ENCODE results near the gene RNF207. TPM values are rescaled to one million over a fixed set of nuclear protein-coding genes. Genes with fewer than 3 reads are reported as not detected.

RNF207 gene
- total RNA-seq, 3 donors from 2014 or later (not counting 1 experiment from before 2014, with no cell fraction given), result 2.1 to 5.5 (median 2.3) TPM

GRCh38 chr1:6262555-6263420 is 56.9 kb downstream of the RNF207 start:
- Histone ChIP-seq H3K27me3 (ENCODE audit: control insufficient read depth, insufficient read depth, low read length) (peaks cover 2% of the 10 kb centered on the region), H3K9me3 (ENCODE audit: control insufficient read depth, insufficient read depth, low read length) (no peaks in the 10 kb centered on the region), H3K4me3 (ENCODE audit: low read length) (no peak overlapping the region), H3K27ac (ENCODE audit: low read length) (no peak overlapping the region), H3K36me3 (ENCODE audit: control insufficient read depth, insufficient read depth, low read length) (no peaks in the 10 kb centered on the region), H3K4me1 (ENCODE audit: control insufficient read depth, insufficient read depth, low read length) (peaks cover 21% of the 10 kb centered on the region)
- intact Hi-C loops (cut with micrococcal nuclease), result no loop called here
- H3K36me3 Mint-ChIP-seq, result no peaks in the 10 kb centered on the region
- H3K27me3 Mint-ChIP-seq (ENCODE audit: low read depth in 2 of 2), result no peaks in the 10 kb centered on the region
- DNase-seq (no peak), ATAC-seq (no peak)
- H3K9me3 Mint-ChIP-seq, result no peaks in the 10 kb centered on the region
- H3K27ac Mint-ChIP-seq, result no peak overlapping the region
- H3K4me1 Mint-ChIP-seq, result peaks cover 0 to 11% of the 10 kb centered on the region in 2 donors
- H3K4me3 Mint-ChIP-seq, result no peak overlapping the region
- no peak for TF ChIP-seq CTCF (IDR thresholded peaks at IDR 0.05)
- 89% methylated on average over 25 of the region's 25 CpGs for WGBS (ENCODE audit: insufficient coverage)

GRCh38 chr1:6263716-6264115 is 57.8 kb downstream of the RNF207 start:
- peaks cover 2% of the 10 kb centered on the region for H3K27me3 ChIP-seq (ENCODE audit: control insufficient read depth, insufficient read depth, low read length)
- Mint-ChIP-seq H3K27ac (no peak overlapping the region), H3K4me3 (no peak overlapping the region), H3K4me1 (peaks cover 0 to 11% of the 10 kb centered on the region in 2 donors), H3K27me3 (ENCODE audit: low read depth in 2 of 2) (no peaks in the 10 kb centered on the region), H3K36me3 (no peaks in the 10 kb centered on the region), H3K9me3 (no peaks in the 10 kb centered on the region)
- ATAC-seq (no peak), DNase-seq (no peak)
- no peak overlapping the region for H3K27ac ChIP-seq (ENCODE audit: low read length)
- no peaks in the 10 kb centered on the region for H3K36me3 ChIP-seq (ENCODE audit: control insufficient read depth, insufficient read depth, low read length)
- peaks cover 21% of the 10 kb centered on the region for H3K4me1 ChIP-seq (ENCODE audit: control insufficient read depth, insufficient read depth, low read length)
- intact Hi-C loops (cut with micrococcal nuclease), result no loop called here
- no peaks in the 10 kb centered on the region for H3K9me3 ChIP-seq (ENCODE audit: control insufficient read depth, insufficient read depth, low read length)
- H3K4me3 ChIP-seq (ENCODE audit: low read length), result no peak overlapping the region
- WGBS (ENCODE audit: insufficient coverage), result 78% methylated on average over 7 of the region's 7 CpGs
- no peak for TF ChIP-seq CTCF (IDR thresholded peaks at IDR 0.05)

- Histone ChIP-seq H3K27me3 (ENCODE audit: control insufficient read depth, insufficient read depth, low read length) (peaks cover 2% of the 10 kb centered on the region), H3K4me1 (ENCODE audit: control insufficient read depth, insufficient read depth, low read length) (peaks cover 12% of the 10 kb centered on the region), H3K9me3 (ENCODE audit: control insufficient read depth, insufficient read depth, low read length) (no peaks in the 10 kb centered on the region), H3K27ac (ENCODE audit: low read length) (no peak overlapping the region), H3K36me3 (ENCODE audit: control insufficient read depth, insufficient read depth, low read length) (no peaks in the 10 kb centered on the region), H3K4me3 (ENCODE audit: low read length) (no peak overlapping the region)
- Mint-ChIP-seq H3K36me3 (no peaks in the 10 kb centered on the region), H3K4me1 (peaks cover 0 to 7% of the 10 kb centered on the region in 2 donors), H3K4me3 (no peak overlapping the region), H3K9me3 (no peaks in the 10 kb centered on the region), H3K27me3 (ENCODE audit: low read depth in 2 of 2) (no peaks in the 10 kb centered on the region), H3K27ac (no peak overlapping the region)
- WGBS (ENCODE audit: insufficient coverage), result 91% methylated on average over 15 of the region's 15 CpGs
- no peak for DNase-seq
- TF ChIP-seq CTCF (IDR thresholded peaks at IDR 0.05), result no peak
- ATAC-seq, result no peak
- intact Hi-C loops (cut with micrococcal nuclease), result no loop called here
Measured at GRCh38 chr1:6265151-6265550, 59.2 kb downstream of the RNF207 start.

All from natural killer cell (primary cell).